ENCODE data around the gene PAM.
"Not testable (repeated sequence)": the region's sequence is repeated elsewhere in the genome, so short reads cannot be mapped to it uniquely, and the experiment has no call there.

PAM gene

GRCh38 chr5:102772273-102772672 lies 17.2 kb downstream of the PAM start:
- no peak for DNase-seq (ENCODE audit: insufficient read length, low spot score)
- TF ChIP-seq PAX5 (IDR thresholded peaks at IDR 0.05; ENCODE audit: insufficient read depth, low read length, severe bottlenecking) (no peak), POLR2A (IDR thresholded peaks at IDR 0.05; ENCODE audit: low read depth, low read length) (no peak), POU2F2 (IDR thresholded peaks at IDR 0.05; ENCODE audit: low read depth, low read length) (no peak), TAF1 (IDR thresholded peaks at IDR 0.05; ENCODE audit: low read depth, low read length) (no peak), POLR2AphosphoS5 (IDR thresholded peaks at IDR 0.05; ENCODE audit: low read depth, low read length) (no peak), SPI1 (IDR thresholded peaks at IDR 0.05; ENCODE audit: low read depth, low read length) (no peak)
- peak; percentile 69 for FAIRE-seq

- DNase-seq (ENCODE audit: insufficient read length, low spot score) (no peak), FAIRE-seq (no peak)
- TF ChIP-seq POLR2A (IDR thresholded peaks at IDR 0.05; ENCODE audit: low read depth, low read length), result no peak
- no peak for TF ChIP-seq TAF1 (IDR thresholded peaks at IDR 0.05; ENCODE audit: low read depth, low read length)
- TF ChIP-seq PAX5 (IDR thresholded peaks at IDR 0.05; ENCODE audit: insufficient read depth, low read length, severe bottlenecking), result no peak
- no peak for TF ChIP-seq POU2F2 (IDR thresholded peaks at IDR 0.05; ENCODE audit: low read depth, low read length)
- no peak for TF ChIP-seq SPI1 (IDR thresholded peaks at IDR 0.05; ENCODE audit: low read depth, low read length)
- no peak for TF ChIP-seq POLR2AphosphoS5 (IDR thresholded peaks at IDR 0.05; ENCODE audit: low read depth, low read length)
Measured at GRCh38 chr5:102773133-102773532, 18.0 kb downstream of the PAM start.

GRCh38 chr5:102775756-102776155 lies 20.7 kb downstream of the PAM start:
- FAIRE-seq; DNase-seq (ENCODE audit: insufficient read length, low spot score): not testable (repeated sequence)

GRCh38 chr5:102777099-102777498 lies 22.0 kb downstream of the PAM start:
- DNase-seq (ENCODE audit: insufficient read length, low spot score) (no peak), FAIRE-seq (no peak)
- TF ChIP-seq SPI1 (IDR thresholded peaks at IDR 0.05; ENCODE audit: low read depth, low read length) (peak; percentile 55), POLR2AphosphoS5 (IDR thresholded peaks at IDR 0.05; ENCODE audit: low read depth, low read length) (no peak)

DNA sequence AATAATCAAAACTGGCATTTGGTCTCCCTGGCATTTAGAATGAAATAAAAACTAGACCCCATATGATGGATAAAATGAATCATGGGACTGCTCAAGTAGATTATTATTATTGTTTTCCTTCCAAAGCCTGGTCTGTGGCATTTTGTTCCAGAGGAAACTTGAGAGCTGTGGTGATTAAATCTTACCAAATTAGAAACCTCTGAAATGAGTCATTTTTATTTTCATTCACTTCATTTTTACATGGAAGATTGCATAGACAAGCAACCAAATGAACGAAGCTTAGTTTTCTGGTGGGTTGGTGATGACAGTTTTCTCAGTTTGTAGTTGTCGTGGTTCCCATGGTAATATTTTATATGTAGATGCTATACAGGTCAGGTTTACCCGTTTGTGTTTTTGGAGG lies 23.4 kb downstream of the PAM start:
- FAIRE-seq (no peak), DNase-seq (ENCODE audit: insufficient read length, low spot score) (no peak)
- TF ChIP-seq POLR2AphosphoS5 (IDR thresholded peaks at IDR 0.05; ENCODE audit: low read depth, low read length) (no peak), POLR2A (IDR thresholded peaks at IDR 0.05; ENCODE audit: low read depth, low read length) (no peak), TAF1 (IDR thresholded peaks at IDR 0.05; ENCODE audit: low read depth, low read length) (no peak), PAX5 (IDR thresholded peaks at IDR 0.05; ENCODE audit: insufficient read depth, low read length, severe bottlenecking) (no peak), SPI1 (IDR thresholded peaks at IDR 0.05; ENCODE audit: low read depth, low read length) (no peak), POU2F2 (IDR thresholded peaks at IDR 0.05; ENCODE audit: low read depth, low read length) (no peak)

GRCh38 chr5:102781359-102781758 lies 26.3 kb downstream of the PAM start:
- no peak for FAIRE-seq
- TF ChIP-seq POLR2A (IDR thresholded peaks at IDR 0.05; ENCODE audit: low read depth, low read length) (no peak), SPI1 (IDR thresholded peaks at IDR 0.05; ENCODE audit: low read depth, low read length) (no peak), PAX5 (IDR thresholded peaks at IDR 0.05; ENCODE audit: insufficient read depth, low read length, severe bottlenecking) (no peak), POLR2AphosphoS5 (IDR thresholded peaks at IDR 0.05; ENCODE audit: low read depth, low read length) (no peak), TAF1 (IDR thresholded peaks at IDR 0.05; ENCODE audit: low read depth, low read length) (no peak), POU2F2 (IDR thresholded peaks at IDR 0.05; ENCODE audit: low read depth, low read length) (no peak)
- no peak for DNase-seq (ENCODE audit: insufficient read length, low spot score)

DNA sequence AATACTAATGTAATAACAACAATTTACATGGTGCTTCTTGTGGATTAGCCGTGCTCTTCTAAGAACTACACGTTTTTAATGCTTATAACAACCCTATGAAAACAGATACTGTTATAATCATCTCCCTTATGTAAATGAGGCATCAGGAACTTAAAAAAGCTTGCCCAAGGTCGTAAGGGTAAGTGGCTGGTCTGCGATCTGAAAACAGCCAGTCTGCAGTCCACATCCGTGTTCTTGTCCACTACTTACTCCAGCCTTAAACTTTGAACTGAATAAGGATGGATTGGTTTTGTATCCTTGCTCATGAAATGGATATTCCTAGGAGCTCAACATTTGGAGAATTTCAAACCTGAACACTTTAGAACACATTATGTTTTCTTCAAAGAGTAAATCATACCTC lies 26.7 kb downstream of the PAM start:
- DNase-seq (ENCODE audit: insufficient read length, low spot score) (no peak), FAIRE-seq (peak; percentile 43)
- no peak for TF ChIP-seq POLR2AphosphoS5 (IDR thresholded peaks at IDR 0.05; ENCODE audit: low read depth, low read length)
- TF ChIP-seq POU2F2 (IDR thresholded peaks at IDR 0.05; ENCODE audit: low read depth, low read length), result no peak
- no peak for TF ChIP-seq PAX5 (IDR thresholded peaks at IDR 0.05; ENCODE audit: insufficient read depth, low read length, severe bottlenecking)
- TF ChIP-seq POLR2A (IDR thresholded peaks at IDR 0.05; ENCODE audit: low read depth, low read length), result no peak
- TF ChIP-seq SPI1 (IDR thresholded peaks at IDR 0.05; ENCODE audit: low read depth, low read length), result no peak
- TF ChIP-seq TAF1 (IDR thresholded peaks at IDR 0.05; ENCODE audit: low read depth, low read length), result no peak

DNA sequence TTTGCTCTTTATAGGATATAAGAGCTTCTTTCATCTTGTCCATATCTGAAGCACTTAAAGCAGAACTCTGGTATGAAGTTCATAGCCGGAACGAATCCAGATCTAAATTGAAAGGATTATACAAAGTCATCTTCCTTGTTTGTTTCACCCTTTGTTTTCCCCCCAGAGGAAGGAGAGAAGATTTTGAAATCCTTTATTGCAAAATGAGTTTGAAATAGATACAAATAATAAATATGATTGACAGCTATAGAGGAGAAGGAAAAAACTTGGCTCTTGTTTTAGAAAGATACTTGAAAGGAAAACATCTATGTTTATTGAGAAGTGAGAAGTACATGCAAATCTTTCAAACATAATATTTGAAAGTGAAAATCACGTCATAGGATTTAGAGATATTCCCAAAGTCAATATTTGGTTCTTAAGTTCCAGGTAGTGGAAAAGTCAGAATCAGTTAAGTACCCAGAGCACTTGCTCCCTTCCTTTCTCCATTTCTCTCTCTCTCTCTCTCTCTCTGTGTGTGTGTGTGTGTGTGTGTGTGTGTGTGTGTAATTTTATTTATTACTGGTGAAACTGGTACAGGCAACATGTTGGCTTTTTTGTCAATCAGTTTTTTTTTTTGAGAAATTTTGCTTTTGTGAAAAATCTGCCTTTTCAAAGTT lies 27.2 kb downstream of the PAM start:
- no peak for DNase-seq (ENCODE audit: insufficient read length, low spot score)
- no peak for TF ChIP-seq POLR2AphosphoS5 (IDR thresholded peaks at IDR 0.05; ENCODE audit: low read depth, low read length)
- FAIRE-seq, result no peak

- DNase-seq (ENCODE audit: insufficient read length, low spot score) (no peak), FAIRE-seq (no peak)
- no peak for TF ChIP-seq TAF1 (IDR thresholded peaks at IDR 0.05; ENCODE audit: low read depth, low read length)
- no peak for TF ChIP-seq POLR2AphosphoS5 (IDR thresholded peaks at IDR 0.05; ENCODE audit: low read depth, low read length)
- no peak for TF ChIP-seq PAX5 (IDR thresholded peaks at IDR 0.05; ENCODE audit: insufficient read depth, low read length, severe bottlenecking)
- no peak for TF ChIP-seq POLR2A (IDR thresholded peaks at IDR 0.05; ENCODE audit: low read depth, low read length)
- no peak for TF ChIP-seq SPI1 (IDR thresholded peaks at IDR 0.05; ENCODE audit: low read depth, low read length)
- no peak for TF ChIP-seq POU2F2 (IDR thresholded peaks at IDR 0.05; ENCODE audit: low read depth, low read length)
Measured at GRCh38 chr5:102787134-102787533, 32.0 kb downstream of the PAM start.

GRCh38 chr5:102788788-102789187 lies 33.7 kb downstream of the PAM start:
- TF ChIP-seq SPI1 (IDR thresholded peaks at IDR 0.05; ENCODE audit: low read depth, low read length), result no peak
- TF ChIP-seq POU2F2 (IDR thresholded peaks at IDR 0.05; ENCODE audit: low read depth, low read length), result no peak
- TF ChIP-seq POLR2AphosphoS5 (IDR thresholded peaks at IDR 0.05; ENCODE audit: low read depth, low read length), result no peak
- FAIRE-seq, result no peak

DNA sequence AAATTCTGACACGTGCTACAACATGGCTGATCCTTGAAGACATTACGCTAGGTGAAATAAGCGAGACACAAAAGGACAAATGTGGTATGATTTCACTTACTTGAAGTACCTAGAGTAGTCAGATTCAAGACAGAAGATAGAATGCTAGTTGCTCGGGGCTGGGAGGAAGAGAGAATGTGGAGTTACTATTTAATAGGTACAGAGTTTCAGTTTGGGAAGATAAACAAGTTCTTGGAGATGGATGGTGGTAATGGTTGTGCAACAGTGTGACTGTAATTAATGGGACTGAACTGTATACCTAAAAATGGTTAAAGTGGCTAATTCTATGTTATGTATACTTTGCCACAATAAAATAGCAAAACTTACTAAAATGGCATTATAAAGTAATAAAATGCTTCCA lies 34.4 kb downstream of the PAM start:
- DNase-seq (ENCODE audit: insufficient read length, low spot score), result no peak
- TF ChIP-seq POLR2AphosphoS5 (IDR thresholded peaks at IDR 0.05; ENCODE audit: low read depth, low read length), result no peak
- TF ChIP-seq TAF1 (IDR thresholded peaks at IDR 0.05; ENCODE audit: low read depth, low read length), result no peak
- TF ChIP-seq POLR2A (IDR thresholded peaks at IDR 0.05; ENCODE audit: low read depth, low read length), result no peak
- no peak for TF ChIP-seq SPI1 (IDR thresholded peaks at IDR 0.05; ENCODE audit: low read depth, low read length)
- TF ChIP-seq PAX5 (IDR thresholded peaks at IDR 0.05; ENCODE audit: insufficient read depth, low read length, severe bottlenecking), result no peak
- TF ChIP-seq POU2F2 (IDR thresholded peaks at IDR 0.05; ENCODE audit: low read depth, low read length), result no peak
- peak; percentile 77 for FAIRE-seq

More at GRCh38 chr5:102788788-102789187, 33.7 kb downstream of the PAM start:
- DNase-seq (ENCODE audit: insufficient read length, low spot score), result no peak

All from GM12891 (cell line).